Right forelimb (tissue), 1 donor: Measurements from ENCODE around the gene GTF2E1.

Experiments used
- DNase-seq: peaks from one replicate; pipeline ENCODE4 v3.0.0-alpha.2; 2018

The GTF2E1 gene

DNA sequence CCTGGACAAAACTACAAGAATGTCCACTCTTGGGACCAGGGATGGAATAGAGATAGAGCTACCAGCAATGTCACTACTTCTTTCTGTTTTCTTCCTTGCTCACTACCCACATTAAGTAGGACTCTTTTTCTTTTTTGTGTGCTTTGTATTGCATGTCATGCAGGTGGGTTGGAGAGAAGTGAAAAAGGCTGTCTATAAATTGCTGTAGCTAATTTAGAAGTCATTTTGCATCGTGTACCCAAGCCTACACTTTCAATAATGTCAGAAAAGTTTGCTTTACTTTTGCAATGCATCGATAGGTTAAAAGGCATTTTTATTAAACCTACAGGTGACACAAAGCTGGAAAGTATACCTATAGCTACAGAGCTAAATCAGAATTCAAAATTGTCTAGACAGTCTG is 58.9 kb downstream of the GTF2E1 start:
- DNase-seq: no peak

DNA sequence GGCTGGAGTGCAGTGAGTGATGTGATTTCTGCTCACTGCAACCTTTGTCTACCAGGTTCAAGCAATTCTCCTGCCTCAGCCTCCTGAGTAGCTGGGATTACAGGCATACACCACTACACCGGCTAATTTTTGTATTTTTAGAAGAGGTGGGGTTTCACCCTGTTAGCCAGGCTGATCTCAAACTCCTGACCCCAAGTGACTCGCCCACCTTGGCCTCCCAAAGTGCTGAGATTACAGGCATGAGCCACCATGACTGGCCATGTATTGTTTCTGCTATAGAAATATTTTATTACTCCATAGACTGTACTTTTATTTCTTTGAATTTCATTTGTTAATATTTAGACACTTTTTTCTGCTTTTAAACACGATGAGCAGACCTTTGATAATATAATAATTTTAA is 60.4 kb downstream of the GTF2E1 start:
- DNase-seq: no peak

DNA sequence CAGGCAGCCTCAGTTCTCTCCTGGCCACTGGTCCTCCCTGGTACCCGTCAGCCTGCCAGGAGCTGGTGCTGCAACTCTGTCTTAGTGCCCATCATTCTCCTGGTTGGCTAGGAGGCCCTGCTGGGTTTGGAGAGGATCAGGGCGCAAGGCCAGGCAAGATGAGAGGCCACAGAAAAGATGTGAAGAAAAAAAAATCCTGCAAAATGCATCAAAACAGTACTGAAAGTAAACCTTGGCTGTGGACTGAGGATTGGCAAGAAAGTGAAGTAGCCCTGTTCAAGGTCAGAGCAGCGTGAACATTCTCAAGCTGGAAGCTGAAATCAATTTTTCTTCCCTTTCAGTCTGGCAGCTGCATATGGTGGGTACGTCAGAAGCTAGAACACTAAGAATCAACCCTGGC is 74.2 kb downstream of the GTF2E1 start:
- DNase-seq: no peak

DNA sequence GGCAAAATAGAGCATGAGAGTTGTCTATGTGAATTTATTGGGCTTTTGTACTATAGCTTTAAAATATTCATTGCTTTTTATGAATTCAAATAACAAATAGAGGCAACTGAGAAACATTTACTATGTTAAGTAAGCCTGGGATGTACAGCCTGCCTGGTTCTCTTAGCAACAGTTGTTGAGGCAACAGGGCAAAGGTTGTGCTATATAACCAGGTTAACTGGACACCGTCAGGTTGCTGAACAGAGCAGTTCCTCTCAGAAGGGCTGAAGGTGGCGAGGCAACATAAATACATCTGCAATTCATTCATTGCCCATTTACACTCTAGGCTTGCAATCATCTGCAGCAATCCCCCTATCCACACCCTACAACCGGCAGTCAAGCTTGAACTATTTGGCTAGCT is 78.2 kb downstream of the GTF2E1 start:
- no peak for DNase-seq

DNA sequence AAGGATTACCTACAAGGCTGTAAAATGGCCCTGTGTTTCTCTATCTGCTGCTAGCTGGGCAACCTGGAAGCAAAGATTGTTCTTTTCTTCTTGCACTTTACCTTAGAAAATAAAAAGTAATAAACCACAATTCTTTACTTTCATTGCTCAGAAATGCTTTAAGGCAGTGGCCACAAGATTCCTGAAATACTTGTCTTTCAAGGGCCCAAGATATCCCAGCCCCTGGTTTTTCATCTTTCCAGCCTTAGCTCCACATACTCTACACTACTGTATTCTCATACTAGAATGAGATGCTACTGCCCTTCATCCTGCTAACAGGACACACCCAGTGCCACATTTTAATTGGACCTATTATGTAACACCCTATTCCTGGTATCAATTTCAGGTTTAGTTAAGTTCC is 78.9 kb downstream of the GTF2E1 start:
- DNase-seq: no peak

DNA sequence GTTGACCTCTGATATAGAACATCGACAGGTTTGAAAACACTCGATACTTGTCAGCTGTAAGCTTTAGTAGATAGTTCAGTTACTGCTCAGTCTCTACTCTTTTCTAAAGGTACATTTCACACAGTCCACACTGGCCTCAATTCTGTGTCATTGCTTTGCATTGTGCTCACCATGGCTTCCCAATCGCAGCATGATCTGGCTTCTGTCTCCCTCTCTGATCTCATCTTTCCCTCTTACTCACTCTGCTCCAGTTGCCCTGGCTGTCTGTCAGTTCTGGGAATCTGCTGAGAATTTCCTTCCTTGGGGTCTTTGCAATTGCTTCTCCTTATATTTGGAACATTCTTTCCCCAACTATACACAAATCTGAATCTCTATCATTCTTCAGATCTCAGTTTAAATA is 80.6 kb downstream of the GTF2E1 start:
- no peak for DNase-seq

DNA sequence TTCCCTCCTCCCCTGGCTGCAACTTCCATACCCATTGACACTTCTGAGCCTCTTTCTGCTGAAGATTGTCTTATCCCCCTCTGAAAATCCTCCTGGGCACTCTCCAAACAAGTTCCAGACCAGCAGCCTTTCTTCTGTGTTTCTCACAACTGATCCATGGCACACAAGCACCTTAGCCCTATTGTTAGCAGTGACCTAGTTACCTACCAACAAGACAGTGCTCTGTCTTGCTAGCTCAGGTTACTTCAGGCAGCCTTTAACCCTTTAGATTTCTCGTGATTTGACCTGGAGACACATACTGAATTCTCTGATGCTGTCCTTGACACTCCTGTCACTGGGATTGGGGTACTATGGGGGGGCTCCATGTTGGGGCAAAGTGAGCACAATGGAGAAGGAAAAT is 82.1 kb downstream of the GTF2E1 start:
- DNase-seq: no peak

DNA sequence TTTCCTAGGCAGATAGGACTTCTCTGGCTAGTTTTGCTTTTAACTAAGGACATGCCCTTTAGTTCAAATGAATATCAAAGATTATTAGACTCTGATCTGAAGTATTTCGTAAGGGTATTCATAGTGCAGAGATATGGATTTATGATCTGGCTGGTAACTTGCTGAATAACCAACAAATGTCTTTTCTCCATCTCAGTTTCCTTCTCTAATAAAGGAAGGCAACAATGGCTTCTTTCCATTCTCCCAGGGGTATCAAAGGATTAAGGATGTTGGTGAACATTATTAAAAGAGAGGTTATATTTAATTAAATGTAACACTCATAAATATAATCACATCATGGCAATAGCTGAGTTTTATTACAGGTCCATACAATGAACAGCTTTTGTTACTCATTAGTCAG is 86.3 kb downstream of the GTF2E1 start:
- no peak for DNase-seq

DNA sequence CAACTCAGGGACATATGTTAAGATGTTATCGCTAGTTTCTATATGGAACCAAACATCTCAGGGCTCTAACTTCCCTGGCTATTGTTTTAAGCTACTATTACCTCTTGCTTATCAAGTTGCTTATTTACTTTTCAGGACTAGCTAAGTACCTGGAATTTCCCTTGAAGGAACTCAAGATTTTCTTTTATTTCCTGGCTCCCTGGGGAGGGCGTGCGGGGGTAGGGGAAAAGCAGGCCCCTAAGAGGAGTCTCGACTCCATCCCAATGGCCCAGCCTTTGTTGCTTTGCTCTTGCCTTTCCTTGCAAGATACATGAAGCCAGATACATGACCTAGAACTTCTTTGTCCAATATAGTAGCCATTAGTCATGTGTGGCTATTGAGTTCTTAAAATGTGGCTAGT is 88.5 kb downstream of the GTF2E1 start:
- DNase-seq: no peak
